Glomerular endothelial cell (primary cell): ENCODE results near the gene PRUNE1. TPM values are rescaled to one million over a fixed set of nuclear protein-coding genes. Genes with fewer than 3 reads are reported as not detected.

ENCODE experiments used
- total RNA-seq: library from RNA; depleted of rRNA; stranded (reverse); fragments of >200 nt; gene quantifications from 2 replicates; pipeline ENCODE4 v1.2.3, GENCODE V29; 2015

PRUNE1 gene
- total RNA-seq, 1 donor from 2014 or later, result 6.1 TPM

Other genes with a start within 250 kb of the PRUNE1 start
- 87.7 and 137 TPM in 2 replicates for gene CTSS, start 242.7 kb upstream of the PRUNE1 start, total RNA-seq
- 2.3 and 5.5 TPM in 2 replicates for gene CTSK, start 200.2 kb upstream of the PRUNE1 start, total RNA-seq
- 20.4 and 28.1 TPM in 2 replicates for gene ARNT, start 131.8 kb upstream of the PRUNE1 start, total RNA-seq
- gene CTXND2, start 121.3 kb upstream of the PRUNE1 start, total RNA-seq, result not detected in 2 replicates
- gene SETDB1, start 82.1 kb upstream of the PRUNE1 start, total RNA-seq, result 23.1 and 29.5 TPM in 2 replicates
- gene CERS2, start 33.6 kb upstream of the PRUNE1 start, total RNA-seq, result 109 and 139 TPM in 2 replicates
- 0.19 TPM in 1 of 2 replicates, not detected in the other for gene ANXA9, start 26.2 kb upstream of the PRUNE1 start, total RNA-seq
- gene MINDY1, start 1.5 kb upstream of the PRUNE1 start, total RNA-seq, result 12.5 and 17.9 TPM in 2 replicates
- gene BNIPL, start 28.1 kb downstream of the PRUNE1 start, total RNA-seq, result not detected in 2 replicates
- gene C1orf56, start 39.3 kb downstream of the PRUNE1 start, total RNA-seq, result 2.4 and 2.9 TPM in 2 replicates
- gene CDC42SE1, start 51.2 kb downstream of the PRUNE1 start, total RNA-seq, result 69.4 and 73.9 TPM in 2 replicates
- gene MLLT11, start 51.9 kb downstream of the PRUNE1 start, total RNA-seq, result 25.1 and 27.6 TPM in 2 replicates
- gene GABPB2, start 62.3 kb downstream of the PRUNE1 start, total RNA-seq, result 3.4 and 7.4 TPM in 2 replicates
- 20.2 and 28.1 TPM in 2 replicates for gene SEMA6C, start 138.2 kb downstream of the PRUNE1 start, total RNA-seq
- not detected in 2 replicates for gene TNFAIP8L2, start 148.2 kb downstream of the PRUNE1 start, total RNA-seq
- gene LYSMD1, start 157.5 kb downstream of the PRUNE1 start, total RNA-seq, result 4.7 and 5.9 TPM in 2 replicates
- gene SCNM1, start 157.7 kb downstream of the PRUNE1 start, total RNA-seq, result 39.3 and 42.6 TPM in 2 replicates
- not detected in 2 replicates for gene TMOD4, start 167.5 kb downstream of the PRUNE1 start, total RNA-seq
- gene VPS72, start 181.7 kb downstream of the PRUNE1 start, total RNA-seq, result 38.1 and 58.2 TPM in 2 replicates
- gene PIP5K1A, start 190.1 kb downstream of the PRUNE1 start, total RNA-seq, result 36.4 and 45.3 TPM in 2 replicates
- 151 and 156 TPM in 2 replicates for gene PSMD4, start 246.3 kb downstream of the PRUNE1 start, total RNA-seq